ENCODE measurements around the gene VENTX. TPM values are rescaled to one million over a fixed set of nuclear protein-coding genes. Genes with fewer than 3 reads are reported as not detected.

Gene VENTX
- total RNA-seq, 4 donors from 2014 or later: 0.46 to 2.5 (median 2.0) TPM

GRCh38 chr10:133235265-133235855 is 2.3 kb upstream of the VENTX start:
- H3K36me3 ChIP-seq: no peaks in the 10 kb centered on the region
- TF ChIP-seq, protein P1, sequence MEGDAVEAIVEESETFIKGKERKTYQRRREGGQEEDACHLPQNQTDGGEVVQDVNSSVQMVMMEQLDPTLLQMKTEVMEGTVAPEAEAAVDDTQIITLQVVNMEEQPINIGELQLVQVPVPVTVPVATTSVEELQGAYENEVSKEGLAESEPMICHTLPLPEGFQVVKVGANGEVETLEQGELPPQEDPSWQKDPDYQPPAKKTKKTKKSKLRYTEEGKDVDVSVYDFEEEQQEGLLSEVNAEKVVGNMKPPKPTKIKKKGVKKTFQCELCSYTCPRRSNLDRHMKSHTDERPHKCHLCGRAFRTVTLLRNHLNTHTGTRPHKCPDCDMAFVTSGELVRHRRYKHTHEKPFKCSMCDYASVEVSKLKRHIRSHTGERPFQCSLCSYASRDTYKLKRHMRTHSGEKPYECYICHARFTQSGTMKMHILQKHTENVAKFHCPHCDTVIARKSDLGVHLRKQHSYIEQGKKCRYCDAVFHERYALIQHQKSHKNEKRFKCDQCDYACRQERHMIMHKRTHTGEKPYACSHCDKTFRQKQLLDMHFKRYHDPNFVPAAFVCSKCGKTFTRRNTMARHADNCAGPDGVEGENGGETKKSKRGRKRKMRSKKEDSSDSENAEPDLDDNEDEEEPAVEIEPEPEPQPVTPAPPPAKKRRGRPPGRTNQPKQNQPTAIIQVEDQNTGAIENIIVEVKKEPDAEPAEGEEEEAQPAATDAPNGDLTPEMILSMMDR (IDR thresholded peaks at IDR 0.05): no peak
- TF ChIP-seq POLR2A (IDR thresholded peaks at IDR 0.05; ENCODE audit: low read depth): no peak
- no peak for TF ChIP-seq EP300 (IDR thresholded peaks at IDR 0.05)
- no peak for TF ChIP-seq POLR2AphosphoS5 (IDR thresholded peaks at IDR 0.05)
- WGBS: 3% methylated on average over 7 of the region's 48 CpGs
- peaks cover 6 to 47% (median 39%) of the 10 kb centered on the region in 4 donors for H3K4me1 ChIP-seq
- no peaks in the 10 kb centered on the region for H3K9me3 ChIP-seq
- H3K27me3 ChIP-seq: peaks cover 0 to 98% (median 38%) of the 10 kb centered on the region in 4 donors
- intact Hi-C loops (cut with DNase I): no loop called here
- no peak for DNase-seq (ENCODE audit: extremely low spot score)
- H3K4me3 ChIP-seq: peak overlapping the region; percentile 28 to 41 (median 36)
- peak overlapping the region in 1 of 4 donors; percentile 44 for H3K27ac ChIP-seq (replicated peaks in 1 of 4)

GRCh38 chr10:133235932-133236331 is 1.7 kb upstream of the VENTX start:
- no peaks in the 10 kb centered on the region for H3K36me3 ChIP-seq
- peaks cover 6 to 42% (median 33%) of the 10 kb centered on the region in 4 donors for H3K4me1 ChIP-seq
- no peak for DNase-seq (ENCODE audit: extremely low spot score)
- TF ChIP-seq, protein P1 (IDR thresholded peaks at IDR 0.05): no peak
- TF ChIP-seq POLR2A (IDR thresholded peaks at IDR 0.05; ENCODE audit: low read depth): no peak
- no peak for TF ChIP-seq EP300 (IDR thresholded peaks at IDR 0.05)
- TF ChIP-seq POLR2AphosphoS5 (IDR thresholded peaks at IDR 0.05): no peak
- no peaks in the 10 kb centered on the region for H3K9me3 ChIP-seq
- H3K4me3 ChIP-seq: peak overlapping the region; percentile 28 to 42 (median 36)
- H3K27ac ChIP-seq (replicated peaks in 1 of 4): peak overlapping the region in 1 of 4 donors; percentile 44
- WGBS: 2% methylated on average over 6 of the region's 18 CpGs
- intact Hi-C loops (cut with DNase I): no loop called here
- peaks cover 0 to 98% (median 38%) of the 10 kb centered on the region in 4 donors for H3K27me3 ChIP-seq

DNA sequence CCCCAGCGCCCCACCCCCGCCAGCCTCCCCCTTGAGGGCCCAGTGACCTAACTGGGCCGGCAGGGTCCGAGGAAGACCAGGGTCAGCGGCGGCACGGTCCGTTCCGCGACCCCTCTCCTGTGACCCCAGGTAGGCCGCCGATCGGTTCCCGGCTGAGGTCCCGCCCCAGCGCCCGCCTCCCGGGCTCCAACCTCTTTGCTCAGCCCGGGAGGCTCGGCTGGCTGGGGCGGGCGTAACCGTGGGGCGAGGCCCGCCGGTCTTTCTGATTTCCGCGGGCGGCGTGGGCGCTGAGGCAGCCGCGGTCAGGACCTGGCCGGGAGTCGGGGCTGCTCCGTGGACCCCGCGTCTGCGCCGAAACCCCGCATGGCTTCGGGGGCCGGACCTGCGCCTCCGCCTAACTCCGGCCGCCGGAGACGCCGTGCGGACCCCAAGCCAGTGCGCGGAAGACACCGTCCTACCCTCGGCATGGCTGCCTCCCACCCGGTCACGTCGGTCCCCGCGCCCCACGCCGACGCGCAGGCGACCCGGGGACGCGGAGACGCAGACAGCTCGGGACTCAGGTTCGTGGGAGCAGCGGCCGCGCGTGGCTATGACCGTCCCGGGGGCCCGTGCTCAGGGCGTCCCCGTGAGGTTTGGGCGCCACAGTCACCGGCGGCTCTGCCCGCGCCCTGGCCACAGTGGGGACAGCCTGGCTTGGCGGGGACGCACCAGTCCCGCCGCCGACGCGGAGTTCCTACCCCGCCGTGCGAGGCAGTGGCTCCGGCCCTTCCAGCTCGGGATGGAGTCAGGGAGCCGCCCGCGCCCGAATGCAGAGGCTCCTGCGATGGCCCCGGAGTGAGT is 1.0 kb upstream of the VENTX start:
- WGBS: no CpG with 5 or more reads among the region's 103 CpGs
- intact Hi-C loops (cut with DNase I): no loop called here
- H3K9me3 ChIP-seq: no peaks in the 10 kb centered on the region
- H3K36me3 ChIP-seq: no peaks in the 10 kb centered on the region
- TF ChIP-seq EP300 (IDR thresholded peaks at IDR 0.05): no peak
- TF ChIP-seq POLR2A (IDR thresholded peaks at IDR 0.05; ENCODE audit: low read depth): no peak
- TF ChIP-seq, protein P1 (IDR thresholded peaks at IDR 0.05): no peak
- no peak for TF ChIP-seq POLR2AphosphoS5 (IDR thresholded peaks at IDR 0.05)
- H3K4me1 ChIP-seq: peaks cover 6 to 35% (median 31%) of the 10 kb centered on the region in 4 donors
- peak overlapping the region; percentile 28 to 42 (median 36) for H3K4me3 ChIP-seq
- no peak overlapping the region for H3K27ac ChIP-seq (replicated peaks in 1 of 4)
- H3K27me3 ChIP-seq: peaks cover 0 to 98% (median 38%) of the 10 kb centered on the region in 4 donors
- no peak for DNase-seq (ENCODE audit: extremely low spot score)

- Histone ChIP-seq H3K27ac (replicated peaks in 1 of 4) (no peak overlapping the region), H3K27me3 (peaks cover 0 to 98% (median 36%) of the 10 kb centered on the region in 4 donors), H3K36me3 (no peaks in the 10 kb centered on the region), H3K4me3 (peak overlapping the region in 3 of 4 donors; percentile 35 to 42 (median 38)), H3K4me1 (peaks cover 6 to 35% (median 31%) of the 10 kb centered on the region in 4 donors), H3K9me3 (no peaks in the 10 kb centered on the region)
- no peak for DNase-seq (ENCODE audit: extremely low spot score)
- TF ChIP-seq, protein P1 (IDR thresholded peaks at IDR 0.05): no peak
- TF ChIP-seq POLR2A (IDR thresholded peaks at IDR 0.05; ENCODE audit: low read depth) (no peak), POLR2AphosphoS5 (IDR thresholded peaks at IDR 0.05) (no peak), EP300 (IDR thresholded peaks at IDR 0.05) (no peak)
- WGBS: 1% methylated on average over 18 of the region's 32 CpGs
- intact Hi-C loops (cut with DNase I): no loop called here
Observed at GRCh38 chr10:133237241-133237587, 441 bp upstream of the VENTX start.
